Stimulated activated CD4-positive, alpha-beta T cell treated with anti-CD3 and anti-CD28 coated beads, Interleukin-12 subunit alpha, Interleukin-12 subunit beta, amount 100 ng/mL, for 4 hours (primary cell): ENCODE data around the gene VWA3A.
"Not testable (repeated sequence)": the region's sequence is repeated elsewhere in the genome, so short reads cannot be mapped to it uniquely, and the experiment has no call there.

Experiments
- DNase-seq: peaks from one replicate; pipeline ENCODE4 v3.0.0-alpha.2; 2020

Gene VWA3A

GRCh38 chr16:22138482-22138881 lies 46.1 kb downstream of the VWA3A start:
- no peak for DNase-seq

GRCh38 chr16:22139008-22139407 lies 46.7 kb downstream of the VWA3A start:
- no peak for DNase-seq

GRCh38 chr16:22139732-22140131 lies 47.4 kb downstream of the VWA3A start:
- no peak for DNase-seq

GRCh38 chr16:22141767-22142166 lies 49.4 kb downstream of the VWA3A start:
- DNase-seq: no peak

GRCh38 chr16:22144520-22144919 lies 52.2 kb downstream of the VWA3A start:
- DNase-seq: no peak

GRCh38 chr16:22147853-22148252 lies 55.5 kb downstream of the VWA3A start:
- DNase-seq: no peak

GRCh38 chr16:22151246-22151998 lies 59.1 kb downstream of the VWA3A start:
- DNase-seq: no peak

GRCh38 chr16:22152316-22152715 lies 60.0 kb downstream of the VWA3A start:
- DNase-seq: no peak

GRCh38 chr16:22153078-22153477 lies 60.7 kb downstream of the VWA3A start:
- not testable (repeated sequence) for DNase-seq

- no peak for DNase-seq
These were observed 69.1 kb downstream of the VWA3A start for GRCh38 chr16:22161401-22161800.

- DNase-seq: peak; percentile 53
These were observed 69.8 kb downstream of the VWA3A start, which contains the start of gene SDR42E2 for GRCh38 chr16:22161999-22162655. SDR42E2 (plus strand) TSS chr16:22162506; CDS start chr16:22165583, 3,077 bp downstream.

GRCh38 chr16:22162656-22163009 lies 70.3 kb downstream of the VWA3A start:
- no peak for DNase-seq

GRCh38 chr16:22163806-22164205 lies 71.5 kb downstream of the VWA3A start:
- DNase-seq: no peak

- no peak for DNase-seq
These were observed 72.1 kb downstream of the VWA3A start for GRCh38 chr16:22164482-22164881.

- DNase-seq: no peak
These were observed 73.4 kb downstream of the VWA3A start for GRCh38 chr16:22165508-22166285.

- DNase-seq: no peak
These were observed 79.6 kb downstream of the VWA3A start for GRCh38 chr16:22171953-22172352.

GRCh38 chr16:22172642-22173041 lies 80.3 kb downstream of the VWA3A start:
- not testable (repeated sequence) for DNase-seq

- no peak for DNase-seq
These were observed 82.3 kb downstream of the VWA3A start for GRCh38 chr16:22174642-22175041.

- no peak for DNase-seq
These were observed 85.9 kb downstream of the VWA3A start for GRCh38 chr16:22177968-22178930.

GRCh38 chr16:22181426-22181825 lies 89.1 kb downstream of the VWA3A start:
- no peak for DNase-seq

- DNase-seq: no peak
These were observed 89.5 kb downstream of the VWA3A start for GRCh38 chr16:22181843-22182242.

- DNase-seq: no peak
These were observed 91.0 kb downstream of the VWA3A start for GRCh38 chr16:22183335-22183734.
